DND-41 (cell line): ENCODE data around the gene MYOF.

Experiments used
- EZH2 ChIP-seq: IDR thresholded peaks from 3 replicates; pipeline ENCODE4 v1.6.1; 2012; ENCODE audit warnings: borderline replicate concordance, low read depth, mild to moderate bottlenecking, moderate library complexity, low read length, inconsistent platforms; ENCODE audit not compliant: severe bottlenecking
- TF ChIP-seq, protein P1 (sequence below): IDR thresholded peaks from 2 replicates; pipeline ENCODE4 v1.5.1; 2012; ENCODE audit warnings: borderline replicate concordance, low read length, moderate library complexity, mild to moderate bottlenecking; ENCODE audit not compliant: poor library complexity, severe bottlenecking; ENCODE audit errors: extremely low read depth

DNA sequence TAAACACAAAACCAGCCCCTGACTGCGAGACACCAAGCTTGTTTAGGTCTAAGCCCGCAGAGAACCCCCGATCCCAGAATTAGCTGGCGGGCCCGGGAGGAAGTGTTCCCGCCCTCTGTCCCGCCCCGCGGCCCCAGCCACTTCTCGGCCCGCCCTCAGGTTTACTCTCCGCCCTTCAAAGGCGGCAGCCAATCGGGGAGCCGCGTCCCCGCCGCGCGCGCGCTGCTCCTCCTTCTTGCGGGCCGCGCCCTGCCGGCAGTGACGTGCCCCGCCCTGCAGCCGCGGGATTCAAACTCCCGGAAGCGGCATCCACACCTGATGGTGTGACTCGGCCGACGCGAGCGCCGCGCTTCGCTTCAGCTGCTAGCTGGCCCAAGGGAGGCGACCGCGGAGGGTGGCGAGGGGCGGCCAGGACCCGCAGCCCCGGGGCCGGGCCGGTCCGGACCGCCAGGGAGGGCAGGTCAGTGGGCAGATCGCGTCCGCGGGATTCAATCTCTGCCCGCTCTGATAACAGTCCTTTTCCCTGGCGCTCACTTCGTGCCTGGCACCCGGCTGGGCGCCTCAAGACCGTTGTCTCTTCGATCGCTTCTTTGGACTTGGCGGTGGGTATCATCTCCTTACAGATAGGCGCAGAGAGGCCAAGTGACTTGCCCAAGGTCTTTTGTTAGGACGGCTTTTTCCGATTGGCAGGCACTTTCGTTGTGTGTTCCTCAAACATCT is 14.3 kb upstream of the MYOF start, which contains the start of gene CEP55:
- TF ChIP-seq, protein P1, sequence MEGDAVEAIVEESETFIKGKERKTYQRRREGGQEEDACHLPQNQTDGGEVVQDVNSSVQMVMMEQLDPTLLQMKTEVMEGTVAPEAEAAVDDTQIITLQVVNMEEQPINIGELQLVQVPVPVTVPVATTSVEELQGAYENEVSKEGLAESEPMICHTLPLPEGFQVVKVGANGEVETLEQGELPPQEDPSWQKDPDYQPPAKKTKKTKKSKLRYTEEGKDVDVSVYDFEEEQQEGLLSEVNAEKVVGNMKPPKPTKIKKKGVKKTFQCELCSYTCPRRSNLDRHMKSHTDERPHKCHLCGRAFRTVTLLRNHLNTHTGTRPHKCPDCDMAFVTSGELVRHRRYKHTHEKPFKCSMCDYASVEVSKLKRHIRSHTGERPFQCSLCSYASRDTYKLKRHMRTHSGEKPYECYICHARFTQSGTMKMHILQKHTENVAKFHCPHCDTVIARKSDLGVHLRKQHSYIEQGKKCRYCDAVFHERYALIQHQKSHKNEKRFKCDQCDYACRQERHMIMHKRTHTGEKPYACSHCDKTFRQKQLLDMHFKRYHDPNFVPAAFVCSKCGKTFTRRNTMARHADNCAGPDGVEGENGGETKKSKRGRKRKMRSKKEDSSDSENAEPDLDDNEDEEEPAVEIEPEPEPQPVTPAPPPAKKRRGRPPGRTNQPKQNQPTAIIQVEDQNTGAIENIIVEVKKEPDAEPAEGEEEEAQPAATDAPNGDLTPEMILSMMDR: no peak
- TF ChIP-seq EZH2: no peak
